K562 (cell line): Measurements from ENCODE around the gene COX20. TPM values are rescaled to one million over a fixed set of nuclear protein-coding genes. Genes with fewer than 3 reads are reported as not detected.

ENCODE experiments used
- ARNT ChIP-seq, 2 experiments: fragments of 450-650 bp; IDR thresholded peaks; 2 replicates each; pipeline ENCODE4 v1.6.1; 2016; ENCODE audit warnings: mild to moderate bottlenecking in 1 of 2
- ATF1 ChIP-seq, 2 experiments: fragments of 450-650 bp in 1 of 2; IDR thresholded peaks; 2 replicates each; pipeline ENCODE4 v1.6.1; 2016; ENCODE audit warnings: missing compliant biosample characterization in 1 of 2, missing genetic modification characterization in 1 of 2
- ATF6 ChIP-seq: sonication (generic); formaldehyde crosslinking; IDR thresholded peaks from 2 replicates; pipeline ENCODE4 v1.4.0; 2020; ENCODE audit warnings: mild to moderate bottlenecking, missing genetic modification reagents
- CBX3 ChIP-seq, 2 experiments: IDR thresholded peaks; 1 replicate in 1 of 2; 2 replicates in 1 of 2; pipeline ENCODE4 v1.6.1; 2012; ENCODE audit warnings: inconsistent platforms in 2 of 2, low read length in 2 of 2, borderline replicate concordance in 1 of 2, control low read depth in 1 of 2
- CREM ChIP-seq: IDR thresholded peaks from 2 replicates; pipeline ENCODE4 v1.6.1; 2014; ENCODE audit warnings: antibody characterized with exemption, low read depth
- CTCF ChIP-seq, 3 experiments: IDR thresholded peaks in 2 of 3; conservative IDR thresholded peaks in 1 of 3; 2 replicates each; pipeline ENCODE4 v1.5.1; 2011 to 2012; ENCODE audit warnings: low read length in 3 of 3, mild to moderate bottlenecking in 3 of 3, control low read depth in 2 of 3, improper control_type of control experiment in 1 of 3, inconsistent platforms in 1 of 3, low read depth in 1 of 3, mixed read lengths in 1 of 3, moderate library complexity in 1 of 3; ENCODE audit not compliant: insufficient read depth in 2 of 3
- DACH1 ChIP-seq: fragments of 450-650 bp; IDR thresholded peaks from 2 replicates; pipeline ENCODE4 v1.6.1; 2018; ENCODE audit not compliant: partially characterized antibody
- EP300 ChIP-seq: IDR thresholded peaks from 2 replicates; pipeline ENCODE4 v1.6.1; 2012; ENCODE audit warnings: low read length, improper control_type of control experiment
- KHSRP ChIP-seq: fragments of 450-650 bp; IDR thresholded peaks from 2 replicates; pipeline ENCODE4 v1.6.1; 2017
- MTF1 ChIP-seq: fragments of 250-450 bp; sonication (Bioruptor Pico); IDR thresholded peaks from 2 replicates; pipeline ENCODE4 v1.9.0; 2021; ENCODE audit warnings: moderate library complexity, mild to moderate bottlenecking, inconsistent platforms, borderline replicate concordance
- NONO ChIP-seq, 2 experiments: fragments of 200-400 bp in 1 of 2; fragments of 450-650 bp in 1 of 2; formaldehyde crosslinking in 1 of 2; IDR thresholded peaks; 2 replicates each; pipeline ENCODE4 v1.6.1; 2017; ENCODE audit warnings: low read depth in 2 of 2, mild to moderate bottlenecking in 2 of 2, moderate library complexity in 2 of 2, low read length in 1 of 2
- ZNF224 ChIP-seq: sonication (generic); formaldehyde crosslinking; IDR thresholded peaks from 2 replicates; pipeline ENCODE4 v1.8.0; 2022; ENCODE audit warnings: mild to moderate bottlenecking, missing genetic modification reagents
- ZNF232 ChIP-seq: sonication (generic); formaldehyde crosslinking; IDR thresholded peaks from 2 replicates; pipeline ENCODE4 v1.8.0; 2022; ENCODE audit warnings: mild to moderate bottlenecking, missing genetic modification reagents
- ZNF507 ChIP-seq: conservative IDR thresholded peaks from 2 replicates; pipeline ENCODE4 v1.6.1; 2017; ENCODE audit warnings: missing genetic modification characterization, missing compliant biosample characterization
- polyA plus RNA-seq, 8 experiments: library from polyadenylated mRNA; depleted of rRNA in 4 of 8; stranded (reverse) in 5 of 8; unstranded in 3 of 8; fragments of >200 nt; fragmentation: Nextera tagmentation in 2 of 8; fragmentation: Illumina TruSeq in 1 of 8; extraction: Ambion mirVana in 2 of 8; extraction: Trizol in 1 of 8; gene quantifications; 2 replicates each; pipeline versions ENCODE4 v1.2.1 to v1.2.3, GENCODE V29; 2011 to 2014; ENCODE audit warnings: inconsistent platforms in 1 of 8, missing spikeins in 1 of 8
- total RNA-seq, 7 experiments: library from RNA; depleted of rRNA in 6 of 7; stranded (reverse); fragments of >200 nt in 6 of 7; fragmentation: Illumina TruSeq in 2 of 7; extraction: Trizol in 2 of 7; gene quantifications; 2 replicates each; pipeline versions ENCODE4 v1.2.1 to v1.2.3, GENCODE V29; 2011 to 2021; ENCODE audit warnings: low replicate concordance in 1 of 7
- TF ChIP-seq, protein P1 (sequence below), 2 experiments: IDR thresholded peaks; 2 replicates each; pipeline ENCODE4 v1.6.1; 2011; ENCODE audit warnings: borderline replicate concordance in 1 of 2, control low read depth in 1 of 2, low read depth in 1 of 2, low read length in 1 of 2, mild to moderate bottlenecking in 1 of 2, mixed read lengths in 1 of 2, moderate library complexity in 1 of 2; ENCODE audit not compliant: insufficient read depth in 1 of 2, insufficient read length in 1 of 2, poor library complexity in 1 of 2, severe bottlenecking in 1 of 2; ENCODE audit errors: extremely low read depth in 1 of 2
- TF ChIP-seq, protein P2 (sequence below): sonication (generic); formaldehyde crosslinking; IDR thresholded peaks from 2 replicates; pipeline ENCODE4 v1.8.0; 2022; ENCODE audit warnings: mild to moderate bottlenecking, missing genetic modification reagents
- TF ChIP-seq, protein P3 (sequence below): fragments of 450-650 bp; IDR thresholded peaks from 2 replicates; pipeline ENCODE4 v1.6.1; 2016; ENCODE audit warnings: borderline replicate concordance

The COX20 gene
- total and polyA plus RNA-seq, 9 of the 15 experiments (the other 6 are each of a cell fraction or from before 2014, with no cell fraction given): 41.5 to 192 (median 84.3) TPM

- TF ChIP-seq CTCF (IDR thresholded peaks at IDR 0.05 in 2 of 3, conservative IDR thresholded peaks at IDR 0.05 in 1 of 3; ENCODE audit: insufficient read depth in 2 of 3, low read depth in 1 of 3, low read length in 3 of 3) (peak; percentile 71 to 95 (median 91)), CBX3 (IDR thresholded peaks at IDR 0.05; ENCODE audit: borderline replicate concordance in 1 of 2, low read length in 2 of 2) (peak in 1 of 2 experiments; percentile 69; a peak in 1 of 3 replicates), ARNT (IDR thresholded peaks at IDR 0.05) (peak in 1 of 2 experiments; percentile 52; a peak in 1 of 4 replicates), ATF6 (CRISPR knock-in tag) (no peak), ZNF224 (no peak), ZNF232 (0 out of 2 replicates have a peak, but pooled peaks have one; percentile 28), KHSRP (no peak), CREM (peak; percentile 64), EP300 (no peak), ZNF507 (no peak), MTF1 (CRISPR knock-in tag) (no peak), NONO (IDR thresholded peaks at IDR 0.05; ENCODE audit: low read depth in 2 of 2, low read length in 1 of 2) (no peak), DACH1 (no peak), ATF1 (CRISPR knock-in tag; IDR thresholded peaks at IDR 0.05) (no peak), ATF1 (tag; IDR thresholded peaks at IDR 0.05) (0 out of 2 replicates have a peak, but pooled peaks have one; percentile 31)
- TF ChIP-seq, protein P1, sequence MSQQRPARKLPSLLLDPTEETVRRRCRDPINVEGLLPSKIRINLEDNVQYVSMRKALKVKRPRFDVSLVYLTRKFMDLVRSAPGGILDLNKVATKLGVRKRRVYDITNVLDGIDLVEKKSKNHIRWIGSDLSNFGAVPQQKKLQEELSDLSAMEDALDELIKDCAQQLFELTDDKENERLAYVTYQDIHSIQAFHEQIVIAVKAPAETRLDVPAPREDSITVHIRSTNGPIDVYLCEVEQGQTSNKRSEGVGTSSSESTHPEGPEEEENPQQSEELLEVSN (IDR thresholded peaks at IDR 0.05; ENCODE audit: borderline replicate concordance in 1 of 2, extremely low read depth in 1 of 2, insufficient read depth in 1 of 2, insufficient read length in 1 of 2, low read depth in 1 of 2, low read length in 1 of 2, poor library complexity in 1 of 2, severe bottlenecking in 1 of 2): no peak
- TF ChIP-seq, protein P2, sequence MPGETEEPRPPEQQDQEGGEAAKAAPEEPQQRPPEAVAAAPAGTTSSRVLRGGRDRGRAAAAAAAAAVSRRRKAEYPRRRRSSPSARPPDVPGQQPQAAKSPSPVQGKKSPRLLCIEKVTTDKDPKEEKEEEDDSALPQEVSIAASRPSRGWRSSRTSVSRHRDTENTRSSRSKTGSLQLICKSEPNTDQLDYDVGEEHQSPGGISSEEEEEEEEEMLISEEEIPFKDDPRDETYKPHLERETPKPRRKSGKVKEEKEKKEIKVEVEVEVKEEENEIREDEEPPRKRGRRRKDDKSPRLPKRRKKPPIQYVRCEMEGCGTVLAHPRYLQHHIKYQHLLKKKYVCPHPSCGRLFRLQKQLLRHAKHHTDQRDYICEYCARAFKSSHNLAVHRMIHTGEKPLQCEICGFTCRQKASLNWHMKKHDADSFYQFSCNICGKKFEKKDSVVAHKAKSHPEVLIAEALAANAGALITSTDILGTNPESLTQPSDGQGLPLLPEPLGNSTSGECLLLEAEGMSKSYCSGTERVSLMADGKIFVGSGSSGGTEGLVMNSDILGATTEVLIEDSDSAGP: 0 out of 2 replicates have a peak, but pooled peaks have one; percentile 51
- TF ChIP-seq, protein P3, sequence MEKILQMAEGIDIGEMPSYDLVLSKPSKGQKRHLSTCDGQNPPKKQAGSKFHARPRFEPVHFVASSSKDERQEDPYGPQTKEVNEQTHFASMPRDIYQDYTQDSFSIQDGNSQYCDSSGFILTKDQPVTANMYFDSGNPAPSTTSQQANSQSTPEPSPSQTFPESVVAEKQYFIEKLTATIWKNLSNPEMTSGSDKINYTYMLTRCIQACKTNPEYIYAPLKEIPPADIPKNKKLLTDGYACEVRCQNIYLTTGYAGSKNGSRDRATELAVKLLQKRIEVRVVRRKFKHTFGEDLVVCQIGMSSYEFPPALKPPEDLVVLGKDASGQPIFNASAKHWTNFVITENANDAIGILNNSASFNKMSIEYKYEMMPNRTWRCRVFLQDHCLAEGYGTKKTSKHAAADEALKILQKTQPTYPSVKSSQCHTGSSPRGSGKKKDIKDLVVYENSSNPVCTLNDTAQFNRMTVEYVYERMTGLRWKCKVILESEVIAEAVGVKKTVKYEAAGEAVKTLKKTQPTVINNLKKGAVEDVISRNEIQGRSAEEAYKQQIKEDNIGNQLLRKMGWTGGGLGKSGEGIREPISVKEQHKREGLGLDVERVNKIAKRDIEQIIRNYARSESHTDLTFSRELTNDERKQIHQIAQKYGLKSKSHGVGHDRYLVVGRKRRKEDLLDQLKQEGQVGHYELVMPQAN: no peak
Measured at GRCh38 chr1:244796719-244797406, 38.6 kb upstream of the COX20 start (continued).
